ENCODE results near the gene CNEP1R1.

DNA sequence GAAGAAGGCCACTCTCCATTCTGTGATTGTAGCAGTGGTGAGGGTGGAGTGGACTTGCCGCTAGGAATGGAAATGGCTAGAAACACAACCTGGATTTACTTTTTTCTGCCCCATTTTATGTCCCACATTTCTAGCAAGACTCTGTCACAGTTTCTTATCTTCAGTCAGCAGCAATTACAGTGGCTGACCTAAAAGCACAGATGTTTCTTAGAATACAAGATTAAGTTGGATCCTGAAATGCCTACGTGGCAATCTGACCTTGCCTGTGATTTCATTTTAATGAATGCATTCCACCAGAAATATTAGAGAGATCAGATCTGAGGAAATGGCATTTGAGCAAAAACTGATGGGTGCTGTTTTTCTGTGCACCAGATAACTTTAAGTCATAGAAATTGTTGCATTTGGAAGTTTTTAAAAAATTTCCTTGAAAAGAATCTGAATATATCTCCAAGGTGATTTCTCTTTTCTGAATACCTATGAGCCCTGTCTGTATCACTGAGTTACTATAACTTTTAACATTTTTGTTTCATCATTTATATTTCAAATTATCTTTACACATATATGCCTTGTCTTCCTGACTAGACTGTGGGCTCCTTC, 46.1 kb downstream of the CNEP1R1 start:
- TF ChIP-seq CTCF (IDR thresholded peaks at IDR 0.05): no peak
- no peak for TF ChIP-seq POLR2A (IDR thresholded peaks at IDR 0.05)
